Left renal pelvis (tissue), 4 donors: ENCODE measurements around the gene INPP4A. TPM values are rescaled to one million over a fixed set of nuclear protein-coding genes. Genes with fewer than 3 reads are reported as not detected.

Source experiments
- DNase-seq, 4 donors: peaks; one replicate each; pipeline ENCODE4 v3.0.0-alpha.2; 2013; ENCODE audit warnings: low read depth in 4 of 4, low spot score in 3 of 4
- polyA plus RNA-seq, 4 donors: library from polyadenylated mRNA; unstranded; fragments of 120-200 nt; gene quantifications; one replicate each; pipeline ENCODE4 v1.2.1, GENCODE V29; 2013; ENCODE audit not compliant: insufficient read length in 4 of 4

INPP4A gene
- polyA plus RNA-seq, 4 donors, result 19.1 to 28.2 (median 23.7) TPM

- no peak for DNase-seq
Observed at GRCh38 chr2:98535971-98536677, 91.5 kb downstream of the INPP4A start.

GRCh38 chr2:98537390-98538126 is 92.9 kb downstream of the INPP4A start:
- no peak for DNase-seq

GRCh38 chr2:98538280-98539041 is 93.8 kb downstream of the INPP4A start:
- no peak for DNase-seq

GRCh38 chr2:98539056-98539735 is 94.5 kb downstream of the INPP4A start:
- no peak for DNase-seq

GRCh38 chr2:98540536-98540935 is 95.9 kb downstream of the INPP4A start:
- no peak for DNase-seq

- DNase-seq, result no peak
Observed at GRCh38 chr2:98541489-98541888, 96.8 kb downstream of the INPP4A start.

- no peak for DNase-seq
Observed at GRCh38 chr2:98541906-98542305, 97.2 kb downstream of the INPP4A start.

GRCh38 chr2:98543214-98543613 is 98.6 kb downstream of the INPP4A start:
- no peak for DNase-seq

- DNase-seq, result no peak
Observed at GRCh38 chr2:98543842-98544241, 99.2 kb downstream of the INPP4A start.

GRCh38 chr2:98545591-98545990 is 100.9 kb downstream of the INPP4A start:
- no peak for DNase-seq

- DNase-seq, result no peak
Observed at GRCh38 chr2:98546186-98546585, 101.5 kb downstream of the INPP4A start.

- DNase-seq, result no peak
Observed at GRCh38 chr2:98547092-98547790, 102.6 kb downstream of the INPP4A start.

GRCh38 chr2:98548920-98549818 is 104.5 kb downstream of the INPP4A start:
- DNase-seq, result no peak

GRCh38 chr2:98550165-98550564 is 105.5 kb downstream of the INPP4A start:
- no peak for DNase-seq

- DNase-seq, result no peak
Observed at GRCh38 chr2:98551316-98551715, 106.7 kb downstream of the INPP4A start.

- DNase-seq, result no peak
Observed at GRCh38 chr2:98552499-98553179, 108.0 kb downstream of the INPP4A start.

GRCh38 chr2:98554116-98554861 is 109.6 kb downstream of the INPP4A start:
- DNase-seq, result no peak

- DNase-seq, result peak in 3 of 4 donors; percentile 5 to 19 (median 5)
Observed at GRCh38 chr2:98555696-98556095, 111.0 kb downstream of the INPP4A start.
